Right atrium auricular region (tissue), 2 donors: ENCODE results near the gene DSTYK. TPM values are rescaled to one million over a fixed set of nuclear protein-coding genes. Genes with fewer than 3 reads are reported as not detected.
"Not testable (repeated sequence)": the region's sequence is repeated elsewhere in the genome, so short reads cannot be mapped to it uniquely, and the experiment has no call there.

Experiments used
- DNase-seq: peaks from one replicate; pipeline ENCODE4 v3.0.0-alpha.2; 2019; ENCODE audit warnings: low spot score
- H3K27ac ChIP-seq, 2 donors: fragments of 200-600 bp; sonication (generic); 1 replicate in 1 of 2; 2 replicates in 1 of 2; pipeline ENCODE4 v1.5.1; 2016 to 2019
- H3K27me3 ChIP-seq, 2 donors: fragments of 200-600 bp; sonication (generic); one replicate each; pipeline versions ENCODE4 v1.5.1 to v1.6.0; 2017 to 2019
- H3K36me3 ChIP-seq: fragments of 200-600 bp; sonication (generic); one replicate; pipeline ENCODE4 v1.5.1; 2016
- H3K4me1 ChIP-seq, 2 donors: fragments of 200-600 bp; sonication (generic); one replicate each; pipeline versions ENCODE4 v1.5.1 to v1.6.0; 2017 to 2019
- H3K4me3 ChIP-seq, 2 donors: fragments of 200-600 bp; sonication (generic); 1 replicate in 1 of 2; 2 replicates in 1 of 2; pipeline ENCODE4 v1.5.1; 2017 to 2019; ENCODE audit warnings: mild to moderate bottlenecking in 1 of 2, moderate library complexity in 1 of 2
- H3K9me3 ChIP-seq, 2 donors: fragments of 200-600 bp; sonication (generic); one replicate each; pipeline ENCODE4 v1.5.1; 2019
- total RNA-seq, 2 donors: library from RNA; depleted of rRNA; stranded (reverse); fragments of >200 nt; gene quantifications; one replicate each; pipeline ENCODE4 v1.1.0, GENCODE V29; 2016
- TF ChIP-seq, protein P1 (sequence below), 2 donors: fragments of 200-600 bp; sonication (generic); IDR thresholded peaks; one replicate each; pipeline ENCODE4 v1.5.1; 2019; ENCODE audit warnings: antibody characterized with exemption in 2 of 2

Gene DSTYK
- total RNA-seq, 2 donors from 2014 or later: 6.7 to 8.9 TPM

DNA sequence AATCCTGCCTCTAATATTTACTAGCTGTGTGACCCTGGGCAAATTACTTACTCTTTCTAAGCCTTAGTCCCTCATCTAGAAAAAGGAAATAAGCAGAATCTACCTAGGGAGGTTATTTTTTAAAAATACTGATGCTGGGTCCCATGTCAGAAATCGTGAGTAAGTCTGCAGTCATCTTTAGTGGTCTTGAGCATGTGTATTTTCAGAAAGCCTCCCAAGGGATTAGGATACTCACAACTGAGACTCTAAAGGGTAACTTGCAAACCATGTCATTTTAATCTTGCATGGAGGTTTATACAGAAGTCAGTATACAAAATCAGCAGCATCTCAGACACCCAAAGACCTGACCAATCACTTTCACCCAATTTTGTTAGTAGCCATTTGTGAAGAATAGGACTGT lies 43.2 kb downstream of the DSTYK start:
- TF ChIP-seq, protein P1, sequence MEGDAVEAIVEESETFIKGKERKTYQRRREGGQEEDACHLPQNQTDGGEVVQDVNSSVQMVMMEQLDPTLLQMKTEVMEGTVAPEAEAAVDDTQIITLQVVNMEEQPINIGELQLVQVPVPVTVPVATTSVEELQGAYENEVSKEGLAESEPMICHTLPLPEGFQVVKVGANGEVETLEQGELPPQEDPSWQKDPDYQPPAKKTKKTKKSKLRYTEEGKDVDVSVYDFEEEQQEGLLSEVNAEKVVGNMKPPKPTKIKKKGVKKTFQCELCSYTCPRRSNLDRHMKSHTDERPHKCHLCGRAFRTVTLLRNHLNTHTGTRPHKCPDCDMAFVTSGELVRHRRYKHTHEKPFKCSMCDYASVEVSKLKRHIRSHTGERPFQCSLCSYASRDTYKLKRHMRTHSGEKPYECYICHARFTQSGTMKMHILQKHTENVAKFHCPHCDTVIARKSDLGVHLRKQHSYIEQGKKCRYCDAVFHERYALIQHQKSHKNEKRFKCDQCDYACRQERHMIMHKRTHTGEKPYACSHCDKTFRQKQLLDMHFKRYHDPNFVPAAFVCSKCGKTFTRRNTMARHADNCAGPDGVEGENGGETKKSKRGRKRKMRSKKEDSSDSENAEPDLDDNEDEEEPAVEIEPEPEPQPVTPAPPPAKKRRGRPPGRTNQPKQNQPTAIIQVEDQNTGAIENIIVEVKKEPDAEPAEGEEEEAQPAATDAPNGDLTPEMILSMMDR (IDR thresholded peaks at IDR 0.05): no peak
- no peaks in the 10 kb centered on the region for H3K9me3 ChIP-seq
- no peak overlapping the region for H3K4me3 ChIP-seq
- peaks cover 37% of the 10 kb centered on the region for H3K36me3 ChIP-seq
- no peaks in the 10 kb centered on the region for H3K27me3 ChIP-seq
- no peak overlapping the region for H3K27ac ChIP-seq
- DNase-seq: no peak
- no peaks in the 10 kb centered on the region for H3K4me1 ChIP-seq

DNA sequence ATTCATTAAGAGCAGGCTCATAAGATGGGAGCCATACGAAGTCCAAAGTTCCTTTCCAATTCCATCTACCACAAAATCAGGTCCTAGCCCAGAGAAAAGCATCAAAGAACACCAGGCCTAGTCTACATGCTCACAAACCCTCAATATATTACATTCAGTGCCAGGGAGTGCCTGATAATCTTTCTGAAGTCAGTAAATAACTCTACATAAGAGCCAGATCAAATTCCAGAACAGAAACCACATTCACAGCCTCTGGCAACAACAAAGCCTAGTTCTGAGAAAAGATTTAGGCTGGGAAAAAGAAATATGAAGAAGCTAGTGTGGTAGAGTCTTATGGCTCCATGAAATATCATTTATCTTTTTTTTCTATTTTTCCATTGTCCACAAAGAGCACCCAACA lies 49.2 kb downstream of the DSTYK start:
- Histone ChIP-seq H3K4me1 (no peaks in the 10 kb centered on the region), H3K4me3 (no peak overlapping the region), H3K36me3 (peaks cover 54% of the 10 kb centered on the region), H3K27ac (no peak overlapping the region), H3K9me3 (no peaks in the 10 kb centered on the region), H3K27me3 (no peaks in the 10 kb centered on the region)
- DNase-seq: no peak
- TF ChIP-seq, protein P1 (IDR thresholded peaks at IDR 0.05): no peak

DNA sequence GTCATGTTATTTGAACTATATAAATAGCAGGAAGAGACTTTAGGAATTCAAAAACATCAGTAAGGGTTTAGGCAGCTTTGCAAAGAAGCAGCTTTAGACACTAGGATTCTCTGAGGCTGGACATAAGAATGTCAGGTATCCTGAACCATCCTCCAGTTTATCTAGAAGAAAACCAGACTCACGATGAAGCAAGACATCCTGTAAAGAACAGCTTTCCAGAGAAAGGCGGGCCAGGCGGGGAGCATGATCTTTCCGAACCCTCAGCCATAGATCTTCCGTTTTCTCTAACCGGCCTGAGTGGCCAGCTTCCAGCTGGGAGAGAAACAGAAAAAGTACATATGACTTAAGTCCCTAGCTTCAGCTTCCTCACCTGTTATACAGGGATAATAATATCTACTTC lies 50.4 kb downstream of the DSTYK start:
- H3K4me3 ChIP-seq: no peak overlapping the region
- no peaks in the 10 kb centered on the region for H3K4me1 ChIP-seq
- TF ChIP-seq, protein P1 (IDR thresholded peaks at IDR 0.05): no peak
- H3K27ac ChIP-seq: no peak overlapping the region
- H3K36me3 ChIP-seq: peaks cover 64% of the 10 kb centered on the region
- no peak for DNase-seq
- no peaks in the 10 kb centered on the region for H3K9me3 ChIP-seq
- no peaks in the 10 kb centered on the region for H3K27me3 ChIP-seq

DNA sequence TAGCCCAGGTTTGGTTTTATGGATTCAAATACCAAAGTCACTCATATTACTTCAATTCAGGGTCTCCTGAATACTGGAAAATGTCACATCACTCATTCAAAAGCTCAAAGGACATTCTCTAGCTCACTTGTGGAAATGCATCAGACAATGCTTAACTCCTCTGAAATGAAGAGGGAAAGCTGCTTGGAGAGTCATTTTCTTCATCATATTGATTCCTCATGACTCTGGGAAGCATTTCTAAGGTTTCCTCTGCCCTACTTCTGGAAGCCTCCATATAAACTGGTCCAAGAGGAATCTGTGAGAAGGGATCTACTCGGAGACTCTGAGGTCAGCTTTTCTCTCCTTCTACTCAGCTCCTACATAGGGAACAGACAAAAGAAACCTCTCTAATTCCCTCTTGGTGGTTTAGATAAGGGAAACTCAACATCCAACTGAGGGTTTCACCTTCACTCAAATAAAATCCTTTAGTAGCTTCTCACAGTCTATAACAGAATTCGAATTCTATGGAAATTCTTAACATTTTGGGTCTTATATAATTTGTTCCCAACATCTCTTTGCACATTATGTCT lies 53.4 kb downstream of the DSTYK start:
- peaks cover 68% of the 10 kb centered on the region for H3K36me3 ChIP-seq
- no peak overlapping the region for H3K4me3 ChIP-seq
- H3K27me3 ChIP-seq: no peaks in the 10 kb centered on the region
- TF ChIP-seq, protein P1 (IDR thresholded peaks at IDR 0.05): no peak
- H3K9me3 ChIP-seq: no peaks in the 10 kb centered on the region
- no peak for DNase-seq
- H3K4me1 ChIP-seq: no peaks in the 10 kb centered on the region
- no peak overlapping the region for H3K27ac ChIP-seq

GRCh38 chr1:205155665-205156377 lies 55.7 kb downstream of the DSTYK start:
- not testable (repeated sequence) for H3K27ac ChIP-seq, DNase-seq, H3K27me3 ChIP-seq, H3K4me3 ChIP-seq, H3K9me3 ChIP-seq, H3K4me1 ChIP-seq
- H3K36me3 ChIP-seq: peaks cover 55% of the 10 kb centered on the region

GRCh38 chr1:205152505-205152904 lies 59.0 kb downstream of the DSTYK start:
- no peaks in the 10 kb centered on the region for H3K4me1 ChIP-seq
- no peak overlapping the region for H3K4me3 ChIP-seq
- TF ChIP-seq, protein P1 (IDR thresholded peaks at IDR 0.05): no peak
- no peak for DNase-seq
- no peaks in the 10 kb centered on the region for H3K27me3 ChIP-seq
- no peaks in the 10 kb centered on the region for H3K9me3 ChIP-seq
- H3K36me3 ChIP-seq: peaks cover 45% of the 10 kb centered on the region
- H3K27ac ChIP-seq: no peak overlapping the region
